Ishikawa (cell line): ENCODE measurements around the gene REXO1.

ENCODE experiments used
- CEBPB ChIP-seq: IDR thresholded peaks from 2 replicates; pipeline ENCODE4 v1.6.1; 2012
- CREB1 ChIP-seq: IDR thresholded peaks from 2 replicates; pipeline ENCODE4 v1.6.1; 2012; ENCODE audit warnings: low read depth
- EGR1 ChIP-seq: IDR thresholded peaks from 2 replicates; pipeline ENCODE4 v1.6.1; 2012
- EP300 ChIP-seq: IDR thresholded peaks from 2 replicates; pipeline ENCODE4 v1.6.1; 2012; ENCODE audit warnings: borderline replicate concordance
- FOXM1 ChIP-seq: IDR thresholded peaks from 2 replicates; pipeline ENCODE4 v1.6.1; 2012; ENCODE audit warnings: low read depth, borderline replicate concordance
- MAX ChIP-seq: IDR thresholded peaks from 2 replicates; pipeline ENCODE4 v1.6.1; 2012
- NFIC ChIP-seq: IDR thresholded peaks from 2 replicates; pipeline ENCODE4 v1.6.1; 2012
- RAD21 ChIP-seq: IDR thresholded peaks from 2 replicates; pipeline ENCODE4 v1.6.1; 2012; ENCODE audit warnings: low read depth
- REST ChIP-seq: IDR thresholded peaks from 2 replicates; pipeline ENCODE4 v1.6.1; 2012; ENCODE audit warnings: low read depth, mild to moderate bottlenecking
- TAF1 ChIP-seq: IDR thresholded peaks from 2 replicates; pipeline ENCODE4 v1.6.1; 2012; ENCODE audit warnings: low read depth, mild to moderate bottlenecking
- TCF12 ChIP-seq: IDR thresholded peaks from 2 replicates; pipeline ENCODE4 v1.6.1; 2012; ENCODE audit warnings: low read depth
- TEAD4 ChIP-seq: IDR thresholded peaks from 2 replicates; pipeline ENCODE4 v1.6.1; 2012
- USF1 ChIP-seq: IDR thresholded peaks from 2 replicates; pipeline ENCODE4 v1.6.1; 2012
- YY1 ChIP-seq: IDR thresholded peaks from 2 replicates; pipeline ENCODE4 v1.6.1; 2012; ENCODE audit warnings: low read depth
- ZBTB7A ChIP-seq: IDR thresholded peaks from 2 replicates; pipeline ENCODE4 v1.6.1; 2012; ENCODE audit warnings: low read depth

REXO1 gene

GRCh38 chr19:1779574-1779973 lies 68.7 kb downstream of the REXO1 start:
- TF ChIP-seq CEBPB (no peak), USF1 (no peak), NFIC (no peak), FOXM1 (no peak), RAD21 (no peak), EGR1 (no peak), TAF1 (no peak), MAX (no peak), EP300 (no peak), CREB1 (no peak), ZBTB7A (no peak), YY1 (no peak), TCF12 (no peak), REST (no peak), TEAD4 (no peak)

GRCh38 chr19:1777149-1777548 lies 71.1 kb downstream of the REXO1 start:
- TF ChIP-seq FOXM1 (no peak), EP300 (no peak), YY1 (no peak), EGR1 (no peak), ZBTB7A (no peak), USF1 (no peak), CEBPB (no peak), MAX (no peak), CREB1 (no peak), NFIC (no peak), TCF12 (no peak), TAF1 (no peak), TEAD4 (no peak), RAD21 (no peak), REST (no peak)

GRCh38 chr19:1776606-1777147 lies 71.6 kb downstream of the REXO1 start:
- TF ChIP-seq REST: no peak
- no peak for TF ChIP-seq YY1
- no peak for TF ChIP-seq NFIC
- no peak for TF ChIP-seq CREB1
- no peak for TF ChIP-seq RAD21
- no peak for TF ChIP-seq TCF12
- TF ChIP-seq MAX: no peak
- no peak for TF ChIP-seq TEAD4
- no peak for TF ChIP-seq FOXM1
- TF ChIP-seq ZBTB7A: no peak
- TF ChIP-seq TAF1: no peak
- TF ChIP-seq EP300: no peak
- no peak for TF ChIP-seq CEBPB
- TF ChIP-seq USF1: no peak
- TF ChIP-seq EGR1: no peak

- TF ChIP-seq CEBPB: no peak
- no peak for TF ChIP-seq TCF12
- TF ChIP-seq YY1: no peak
- no peak for TF ChIP-seq REST
- no peak for TF ChIP-seq MAX
These were observed 72.2 kb downstream of the REXO1 start for GRCh38 chr19:1775951-1776605.
